H1 (cell line): ENCODE data around the gene LEKR1. TPM values are rescaled to one million over a fixed set of nuclear protein-coding genes. Genes with fewer than 3 reads are reported as not detected.

Experiments used
- CTCF ChIA-PET: fragments of 300-600 bp; sonication (Branson Sonifier 250); formaldehyde crosslinking; loops from one replicate; lab custom pipeline; 2021; ENCODE audit not compliant: partially characterized antibody; lab: Charles Lee
- POLR2A ChIA-PET: fragments of 300-600 bp; sonication (Branson Sonifier 250); formaldehyde crosslinking; loops from one replicate; lab custom pipeline; 2021; ENCODE audit warnings: inconsistent platforms; ENCODE audit not compliant: partially characterized antibody; lab: Charles Lee
- DNase-seq, 2 experiments: peaks; one replicate each; pipeline versions ENCODE4 v3.0.0 to v3.0.0-alpha.2; 2010 to 2022; ENCODE audit warnings: low spot score in 2 of 2, low read depth in 1 of 2, mixed read lengths in 1 of 2
- FAIRE-seq: peaks from 2 replicates; lab custom pipeline; 2011; peaks lifted over from hg19 to GRCh38; lab: Jason Lieb, UNC
- H2AFZ ChIP-seq: 2 replicates; pipeline ENCODE4 v1.8.1; 2012; ENCODE audit warnings: low read length, inconsistent platforms
- H2AK5ac ChIP-seq: 2 replicates; pipeline ENCODE4 v1.6.1; 2013; ENCODE audit warnings: low read depth, low read length
- H2BK120ac ChIP-seq: replicated peaks from 2 replicates; pipeline ENCODE3; 2013; ENCODE audit warnings: low read depth, low read length, inconsistent platforms
- H2BK12ac ChIP-seq: 2 replicates; pipeline ENCODE4 v1.6.1; 2013; ENCODE audit warnings: low read depth, low read length
- H2BK15ac ChIP-seq: 2 replicates; pipeline ENCODE4 v1.6.1; 2013; ENCODE audit warnings: low read length
- H2BK20ac ChIP-seq: 2 replicates; pipeline ENCODE4 v1.6.1; 2013; ENCODE audit warnings: low read length
- H2BK5ac ChIP-seq: 2 replicates; pipeline ENCODE4 v1.6.1; 2013; ENCODE audit warnings: low read depth, low read length
- H3K14ac ChIP-seq: 2 replicates; pipeline ENCODE4 v1.6.1; 2013; ENCODE audit warnings: inconsistent platforms; ENCODE audit not compliant: insufficient read length
- H3K18ac ChIP-seq: 2 replicates; pipeline ENCODE4 v1.6.1; 2013; ENCODE audit warnings: low read length; ENCODE audit errors: extremely low read depth
- H3K23ac ChIP-seq: 2 replicates; pipeline ENCODE4 v1.6.1; 2013; ENCODE audit warnings: inconsistent platforms; ENCODE audit not compliant: insufficient read length
- H3K23me2 ChIP-seq: 2 replicates; pipeline ENCODE4 v1.6.1; 2013; ENCODE audit warnings: low read depth, low read length
- H3K27ac ChIP-seq: 2 replicates; pipeline ENCODE4 v1.6.1; 2011; ENCODE audit warnings: low read depth, low read length, inconsistent platforms
- H3K27me3 ChIP-seq, 4 experiments: replicated peaks in 1 of 4; 1 replicate in 1 of 4; 2 replicates in 3 of 4; pipeline versions ENCODE4 v1.6.1 to v1.8.1; 2011 to 2013; ENCODE audit warnings: low read length in 3 of 4, mild to moderate bottlenecking in 3 of 4, inconsistent platforms in 2 of 4, mixed read lengths in 2 of 4, moderate library complexity in 1 of 4; ENCODE audit not compliant: control insufficient read depth in 3 of 4, insufficient read depth in 3 of 4; ENCODE audit errors: extremely low read depth in 1 of 4
- H3K36me3 ChIP-seq, 4 experiments: 2 replicates each; pipeline versions ENCODE4 v1.6.1 to v1.8.1; 2011 to 2013; ENCODE audit warnings: mild to moderate bottlenecking in 4 of 4, low read length in 3 of 4, moderate library complexity in 2 of 4, control low read depth in 1 of 4, inconsistent platforms in 1 of 4; ENCODE audit not compliant: insufficient read depth in 4 of 4, control insufficient read depth in 2 of 4
- H3K4ac ChIP-seq: replicated peaks from 2 replicates; pipeline ENCODE3; 2013; ENCODE audit warnings: low read length, low read depth, mixed read lengths, inconsistent platforms; ENCODE audit not compliant: insufficient read length
- H3K4me1 ChIP-seq, 4 experiments: replicated peaks in 1 of 4; 1 replicate in 1 of 4; 2 replicates in 3 of 4; pipeline versions ENCODE4 v1.6.1 to v1.8.1; 2011 to 2013; ENCODE audit warnings: low read length in 3 of 4, inconsistent platforms in 2 of 4, mixed read lengths in 1 of 4; ENCODE audit not compliant: insufficient read depth in 4 of 4, control insufficient read depth in 3 of 4
- H3K4me2 ChIP-seq, 2 experiments: 2 replicates each; pipeline versions ENCODE4 v1.6.1 to v1.8.1; 2011 to 2013; ENCODE audit warnings: low read depth in 2 of 2, low read length in 2 of 2, control low read depth in 1 of 2, inconsistent platforms in 1 of 2, mild to moderate bottlenecking in 1 of 2; ENCODE audit not compliant: insufficient read depth in 1 of 2
- H3K4me3 ChIP-seq, 4 experiments: fragments of 200-600, 300-600 bp in 1 of 4; sonication (generic), shearing (Covaris generic), sonication (Bioruptor Twin) in 1 of 4; 2 replicates each; pipeline versions ENCODE4 v1.5.1 to v1.8.1; 2011 to 2016; ENCODE audit warnings: low read length in 4 of 4, low read depth in 3 of 4, control low read depth in 2 of 4, inconsistent platforms in 2 of 4, mild to moderate bottlenecking in 2 of 4, mixed read lengths in 1 of 4, moderate library complexity in 1 of 4; ENCODE audit not compliant: insufficient read depth in 2 of 4; ENCODE audit errors: extremely low read depth in 1 of 4
- H3K56ac ChIP-seq: replicated peaks from 2 replicates; pipeline ENCODE3; 2013; ENCODE audit warnings: low read depth, mild to moderate bottlenecking, mixed read lengths, low read length, inconsistent platforms; ENCODE audit not compliant: insufficient read length
- H3K79me1 ChIP-seq: 2 replicates; pipeline ENCODE4 v1.6.1; 2013; ENCODE audit warnings: low read depth, low read length, control low read depth
- H3K79me2 ChIP-seq, 2 experiments: 2 replicates each; pipeline versions ENCODE4 v1.6.1 to v1.8.1; 2012 to 2013; ENCODE audit warnings: low read length in 2 of 2, mild to moderate bottlenecking in 2 of 2, inconsistent platforms in 1 of 2; ENCODE audit not compliant: insufficient read depth in 2 of 2, control insufficient read depth in 1 of 2
- H3K9ac ChIP-seq, 4 experiments: replicated peaks in 1 of 4; 1 replicate in 1 of 4; 2 replicates in 3 of 4; pipeline versions ENCODE4 v1.6.1 to v1.8.1; 2011 to 2013; ENCODE audit warnings: low read depth in 3 of 4, low read length in 3 of 4, control low read depth in 2 of 4, mild to moderate bottlenecking in 2 of 4, moderate library complexity in 2 of 4, inconsistent platforms in 1 of 4; ENCODE audit errors: extremely low read depth in 1 of 4
- H3K9me3 ChIP-seq, 2 experiments: 2 replicates each; pipeline versions ENCODE4 v1.6.1 to v1.8.1; 2012 to 2013; ENCODE audit warnings: mild to moderate bottlenecking in 2 of 2, moderate library complexity in 2 of 2, control low read depth in 1 of 2, inconsistent platforms in 1 of 2, low read depth in 1 of 2, low read length in 1 of 2, mixed read lengths in 1 of 2; ENCODE audit not compliant: insufficient read depth in 2 of 2
- H4K20me1 ChIP-seq, 2 experiments: replicated peaks in 1 of 2; 2 replicates each; pipeline versions ENCODE3 to v1.8.1; 2011 to 2013; ENCODE audit warnings: inconsistent platforms in 2 of 2, low read length in 2 of 2, mild to moderate bottlenecking in 1 of 2; ENCODE audit not compliant: insufficient read depth in 2 of 2, control insufficient read depth in 1 of 2
- H4K5ac ChIP-seq: 2 replicates; pipeline ENCODE4 v1.6.1; 2013; ENCODE audit warnings: low read length, low read depth, mixed read lengths, inconsistent platforms; ENCODE audit not compliant: insufficient read length
- H4K8ac ChIP-seq: 2 replicates; pipeline ENCODE4 v1.8.0; 2013; ENCODE audit warnings: mild to moderate bottlenecking, moderate library complexity, low read length, inconsistent platforms; ENCODE audit not compliant: insufficient read depth; ENCODE audit errors: extremely low read depth
- H4K91ac ChIP-seq: replicated peaks from 2 replicates; pipeline ENCODE3; 2013; ENCODE audit warnings: low read length, mixed read lengths, inconsistent platforms; ENCODE audit not compliant: insufficient read length
- ASH2L ChIP-seq: fragments of 200-600, 300-600 bp; sonication (generic); IDR thresholded peaks from one replicate; pipeline ENCODE4 v1.7.1; 2017; ENCODE audit warnings: low read length
- CEBPB ChIP-seq: IDR thresholded peaks from 2 replicates; pipeline ENCODE4 v1.6.1; 2012; ENCODE audit warnings: low read depth, low read length
- CTCF ChIP-seq, 3 experiments: IDR thresholded peaks; 1 replicate in 2 of 3; 2 replicates in 1 of 3; pipeline versions ENCODE4 v1.5.1 to v1.6.1; 2011; ENCODE audit warnings: low read length in 3 of 3, mild to moderate bottlenecking in 3 of 3, inconsistent platforms in 2 of 3, low read depth in 1 of 3, moderate library complexity in 1 of 3; ENCODE audit not compliant: insufficient read depth in 1 of 3; ENCODE audit errors: control extremely low read depth in 1 of 3
- RFX5 ChIP-seq: IDR thresholded peaks from 2 replicates; pipeline ENCODE4 v1.6.1; 2011; ENCODE audit warnings: low read depth, low read length, improper control_type of control experiment, borderline replicate concordance
- SUZ12 ChIP-seq: fragments of 200-600 bp; sonication (generic); IDR thresholded peaks from 2 replicates; pipeline ENCODE4 v1.6.1; 2012; ENCODE audit warnings: mild to moderate bottlenecking, inconsistent platforms, low read length, moderate library complexity, mixed read lengths
- WGBS, 2 experiments: shearing (Covaris generic) in 1 of 2; methylation state at CpG; one replicate each; pipeline versions ENCODE4 v1.1.6 to v1.1.7; 2013 to 2015; ENCODE audit warnings: low lambda C conversion rate in 2 of 2, mixed read lengths in 2 of 2, inconsistent platforms in 1 of 2, low coverage in 1 of 2, missing lambda C conversion rate in 1 of 2; ENCODE audit not compliant: insufficient replicate concordance in 2 of 2, insufficient coverage in 1 of 2, insufficient read length in 1 of 2; ENCODE audit errors: extremely low coverage in 1 of 2, missing lambda C conversion rate in 1 of 2; 5-methylcytosine and 5-hydroxymethylcytosine counted together
- polyA plus RNA-seq, 7 experiments: library from polyadenylated mRNA; depleted of rRNA in 3 of 7; stranded (reverse) in 5 of 7; unstranded in 2 of 7; fragments of >200 nt in 5 of 7; fragments of 200-250 nt in 2 of 7; gene quantifications; 1 replicate in 5 of 7; 2 replicates in 1 of 7; 4 replicates in 1 of 7; pipeline versions ENCODE4 v1.2.1 to v1.2.3, GENCODE V29; 2011 to 2013; ENCODE audit warnings: missing spikeins in 2 of 7, mixed read lengths in 2 of 7
- total RNA-seq: library from RNA; stranded (reverse); fragmentation: NEBNext Ultra II Directional; extraction: Animal tissue kit (Norgen Biotek cat#: 25700); gene quantifications from 2 replicates; pipeline ENCODE4 v1.2.1, GENCODE V29; 2021

LEKR1 gene
- total and polyA plus RNA-seq, 2 of the 8 experiments (the other 6 are each of a cell fraction or from before 2014, with no cell fraction given), result 0.08 TPM; not detected in 1

GRCh38 chr3:157079676-157080369 is 253.7 kb downstream of the LEKR1 start:
- no peak overlapping the region for H3K56ac ChIP-seq
- CTCF ChIA-PET, result interaction anchor here (0.8 to 56.4 kb wide), 6 partner anchors 9 to 406 kb away, joined by 3 to 1014 read pairs (median 4); no protein-coding TSS in a partner anchor
- H3K27ac ChIP-seq, result no peak overlapping the region
- H3K4me3 ChIP-seq, result no peak overlapping the region
- H3K18ac ChIP-seq, result no peak overlapping the region
- H3K79me1 ChIP-seq, result no peaks in the 10 kb centered on the region
- no peak overlapping the region for H3K14ac ChIP-seq
- H4K5ac ChIP-seq, result no peak overlapping the region
- H4K8ac ChIP-seq, result no peak overlapping the region
- no peak overlapping the region for H2BK15ac ChIP-seq
- FAIRE-seq, result no peak
- no peak overlapping the region for H4K91ac ChIP-seq
- 92% methylated on average over 11 of the region's 11 CpGs; no CpG with 5 or more reads in 1 of the 2 experiments for WGBS, 2 experiments
- no peak overlapping the region for H2BK5ac ChIP-seq
- H2BK120ac ChIP-seq, result no peak overlapping the region
- no peaks in the 10 kb centered on the region for H3K36me3 ChIP-seq
- H3K27me3 ChIP-seq, result peaks cover 0 to 4% (median 0%) of the 10 kb centered on the region in 4 experiments; a peak in 3 of 7 replicates
- H2BK12ac ChIP-seq, result no peak overlapping the region
- H2AFZ ChIP-seq, result no peak overlapping the region
- no peak overlapping the region for H3K23ac ChIP-seq
- H3K4ac ChIP-seq, result no peak overlapping the region
- peak in 1 of 2 experiments; percentile 27 for DNase-seq
- H3K4me2 ChIP-seq, result no peak overlapping the region
- H3K9ac ChIP-seq, result no peak overlapping the region
- H2AK5ac ChIP-seq, result no peak overlapping the region
- H4K20me1 ChIP-seq, result no peaks in the 10 kb centered on the region
- H3K23me2 ChIP-seq, result no peaks in the 10 kb centered on the region; the same call in 1 of the 2 replicates
- peaks cover 0 to 7% (median 3%) of the 10 kb centered on the region in 4 experiments; a peak in 3 of 7 replicates for H3K4me1 ChIP-seq
- H3K79me2 ChIP-seq, result no peaks in the 10 kb centered on the region
- H2BK20ac ChIP-seq, result no peak overlapping the region
- TF ChIP-seq CTCF (IDR thresholded peaks at IDR 0.05; ENCODE audit: control extremely low read depth in 1 of 3, insufficient read depth in 1 of 3, low read depth in 1 of 3, low read length in 3 of 3) (no peak), ASH2L (no peak), RFX5 (no peak), CEBPB (no peak), SUZ12 (no peak)
- H3K9me3 ChIP-seq, result no peaks in the 10 kb centered on the region
- POLR2A ChIA-PET, result no interaction called here
